HepG2 (cell line): ENCODE results near the gene CA10. TPM values are rescaled to one million over a fixed set of nuclear protein-coding genes. Genes with fewer than 3 reads are reported as not detected.

Source experiments
- ADNP ChIP-seq: sonication (generic); formaldehyde crosslinking; IDR thresholded peaks from 2 replicates; pipeline ENCODE4 v1.4.0; 2020; ENCODE audit warnings: missing genetic modification reagents
- GTF2F1 ChIP-seq: fragments of 150-350 bp; IDR thresholded peaks from 2 replicates; pipeline ENCODE4 v1.6.1; 2014; ENCODE audit warnings: low read length
- HOXA7 ChIP-seq: sonication (generic); formaldehyde crosslinking; IDR thresholded peaks from 2 replicates; pipeline ENCODE4 v1.8.1; 2022; ENCODE audit warnings: mild to moderate bottlenecking, missing genetic modification reagents, moderate library complexity
- KLF12 ChIP-seq: sonication (generic); formaldehyde crosslinking; IDR thresholded peaks from 2 replicates; pipeline ENCODE4 v1.4.0; 2020; ENCODE audit warnings: missing genetic modification reagents, borderline replicate concordance
- NAIF1 ChIP-seq: sonication (generic); formaldehyde crosslinking; IDR thresholded peaks from 2 replicates; pipeline ENCODE4 v1.5.0; 2020; ENCODE audit warnings: mild to moderate bottlenecking, missing genetic modification reagents, borderline replicate concordance
- NFE2L1 ChIP-seq: sonication (generic); formaldehyde crosslinking; IDR thresholded peaks from 2 replicates; pipeline ENCODE4 v1.4.0; 2020; ENCODE audit warnings: missing genetic modification reagents, mild to moderate bottlenecking, borderline replicate concordance
- SMC3 ChIP-seq: IDR thresholded peaks from 2 replicates; pipeline ENCODE4 v1.6.1; 2011; ENCODE audit warnings: low read length, improper control_type of control experiment
- STAG1 ChIP-seq: sonication (generic); formaldehyde crosslinking; IDR thresholded peaks from 2 replicates; pipeline ENCODE4 v1.4.0; 2020; ENCODE audit warnings: missing genetic modification reagents
- TBX2 ChIP-seq: sonication (generic); formaldehyde crosslinking; IDR thresholded peaks from 2 replicates; pipeline ENCODE4 v1.5.0; 2020; ENCODE audit warnings: missing genetic modification reagents, mild to moderate bottlenecking, borderline replicate concordance
- WIZ ChIP-seq: sonication (generic); formaldehyde crosslinking; IDR thresholded peaks from 2 replicates; pipeline ENCODE4 v1.5.1; 2020; ENCODE audit warnings: mild to moderate bottlenecking, missing genetic modification reagents
- ZBTB21 ChIP-seq: sonication (generic); formaldehyde crosslinking; IDR thresholded peaks from 2 replicates; pipeline ENCODE4 v1.4.0; 2020; ENCODE audit warnings: missing genetic modification reagents
- ZFP36L2 ChIP-seq: sonication (generic); formaldehyde crosslinking; IDR thresholded peaks from 2 replicates; pipeline ENCODE4 v1.4.0; 2020; ENCODE audit warnings: missing genetic modification reagents
- ZKSCAN8 ChIP-seq: IDR thresholded peaks from 2 replicates; pipeline ENCODE4 v1.6.1; 2016; ENCODE audit warnings: borderline replicate concordance, missing genetic modification reagents, missing compliant biosample characterization
- ZNF256 ChIP-seq: sonication (generic); formaldehyde crosslinking; conservative IDR thresholded peaks from 2 replicates; pipeline ENCODE4 v1.4.0; 2020; ENCODE audit warnings: missing genetic modification reagents
- ZNF34 ChIP-seq: sonication (generic); formaldehyde crosslinking; IDR thresholded peaks from 2 replicates; pipeline ENCODE4 v1.4.0; 2020; ENCODE audit warnings: mild to moderate bottlenecking, missing genetic modification reagents, borderline replicate concordance
- ZNF572 ChIP-seq: sonication (generic); formaldehyde crosslinking; IDR thresholded peaks from 2 replicates; pipeline ENCODE4 v1.5.1; 2020; ENCODE audit warnings: mild to moderate bottlenecking, missing genetic modification reagents
- ZNF7 ChIP-seq: IDR thresholded peaks from 2 replicates; pipeline ENCODE4 v1.6.1; 2016; ENCODE audit warnings: missing biosample characterization, missing genetic modification reagents
- ZNF720 ChIP-seq: sonication (generic); formaldehyde crosslinking; IDR thresholded peaks from 2 replicates; pipeline ENCODE4 v1.4.0; 2020; ENCODE audit warnings: missing genetic modification reagents
- polyA plus RNA-seq, 8 experiments: library from polyadenylated mRNA; depleted of rRNA in 3 of 8; stranded (reverse) in 7 of 8; unstranded in 1 of 8; fragments of >200 nt; fragmentation: Illumina TruSeq in 4 of 8; extraction: Trizol in 4 of 8; gene quantifications; 2 replicates each; pipeline versions ENCODE4 v1.2.1 to v1.2.3, GENCODE V29; 2011 to 2016; ENCODE audit warnings: low read depth in 4 of 8, missing spikeins in 1 of 8, mixed read lengths in 1 of 8; ENCODE audit not compliant: insufficient read depth in 1 of 8
- total RNA-seq, 5 experiments: library from RNA; depleted of rRNA; stranded (reverse); fragments of >200 nt; fragmentation: Illumina TruSeq; extraction: Trizol; gene quantifications; 2 replicates each; pipeline ENCODE4 v1.2.3, GENCODE V29; 2016; ENCODE audit warnings: low read depth in 1 of 5
- TF ChIP-seq, protein P1 (sequence below): IDR thresholded peaks from 2 replicates; pipeline ENCODE4 v1.6.1; 2012; ENCODE audit warnings: inconsistent platforms
- TF ChIP-seq, protein P2 (sequence below): sonication (generic); formaldehyde crosslinking; IDR thresholded peaks from 2 replicates; pipeline ENCODE4 v1.8.0; 2022; ENCODE audit warnings: mild to moderate bottlenecking, missing genetic modification reagents
- TF ChIP-seq, protein P3 (sequence below): sonication (generic); formaldehyde crosslinking; IDR thresholded peaks from 2 replicates; pipeline ENCODE4 v1.5.1; 2020; ENCODE audit warnings: missing genetic modification reagents, mild to moderate bottlenecking, borderline replicate concordance
- TF ChIP-seq, protein P4 (sequence below): sonication (generic); formaldehyde crosslinking; IDR thresholded peaks from 2 replicates; pipeline ENCODE4 v1.8.1; 2023; ENCODE audit warnings: mild to moderate bottlenecking, inconsistent platforms, moderate library complexity, missing genetic modification reagents, borderline replicate concordance
- TF ChIP-seq, protein P5 (sequence below): sonication (generic); formaldehyde crosslinking; IDR thresholded peaks from 2 replicates; pipeline ENCODE4 v1.8.0; 2022; ENCODE audit warnings: low read depth, missing genetic modification reagents
- TF ChIP-seq, protein P6 (sequence below): fragments of 450-650 bp; IDR thresholded peaks from 2 replicates; pipeline ENCODE4 v1.6.1; 2016

Gene CA10
- total and polyA plus RNA-seq, 2 of the 13 experiments (the other 11 are each of a cell fraction or from before 2014, with no cell fraction given): not detected

DNA sequence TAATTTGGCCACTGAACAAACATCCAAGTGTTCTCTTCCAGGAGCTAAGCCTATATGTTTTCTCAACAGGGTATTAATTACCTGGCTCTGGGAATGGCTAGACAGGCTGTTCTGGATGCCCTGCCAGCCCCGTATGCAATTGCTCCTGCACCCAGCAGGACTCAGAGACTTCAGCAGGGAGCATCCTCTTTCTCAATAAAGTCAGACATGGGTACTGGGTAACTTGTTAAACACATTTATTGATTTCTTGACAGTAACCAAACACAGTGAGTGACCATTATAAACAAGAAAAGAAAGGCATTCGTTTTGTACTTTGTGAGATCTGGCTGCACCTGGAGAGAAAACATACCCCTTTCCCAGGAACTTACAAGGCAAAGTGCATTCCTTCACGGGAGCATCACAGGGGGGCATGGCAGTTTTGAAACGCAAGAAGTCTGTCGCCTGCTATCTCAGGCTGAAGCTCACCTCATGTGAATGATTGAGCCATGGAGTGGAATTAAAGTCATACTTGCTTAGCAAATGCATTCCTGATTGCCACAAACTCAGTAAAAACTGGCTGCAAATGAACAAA, 528.3 kb downstream of the CA10 start (continued):
- no peak for TF ChIP-seq NAIF1 (CRISPR knock-in tag)
- TF ChIP-seq, protein P1, sequence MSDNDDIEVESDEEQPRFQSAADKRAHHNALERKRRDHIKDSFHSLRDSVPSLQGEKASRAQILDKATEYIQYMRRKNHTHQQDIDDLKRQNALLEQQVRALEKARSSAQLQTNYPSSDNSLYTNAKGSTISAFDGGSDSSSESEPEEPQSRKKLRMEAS: no peak
- TF ChIP-seq ZNF256 (CRISPR knock-in tag): no peak
- no peak for TF ChIP-seq ZNF34
- TF ChIP-seq STAG1 (CRISPR knock-in tag): no peak
- 0 out of 2 replicates have a peak, but pooled peaks have one; percentile 17 for TF ChIP-seq TBX2
- TF ChIP-seq WIZ (CRISPR knock-in tag): no peak
- no peak for TF ChIP-seq SMC3
- no peak for TF ChIP-seq GTF2F1
- no peak for TF ChIP-seq KLF12 (CRISPR knock-in tag)
- TF ChIP-seq ADNP (CRISPR knock-in tag): no peak
- TF ChIP-seq ZNF7 (CRISPR knock-in tag): no peak
- TF ChIP-seq, protein P2, sequence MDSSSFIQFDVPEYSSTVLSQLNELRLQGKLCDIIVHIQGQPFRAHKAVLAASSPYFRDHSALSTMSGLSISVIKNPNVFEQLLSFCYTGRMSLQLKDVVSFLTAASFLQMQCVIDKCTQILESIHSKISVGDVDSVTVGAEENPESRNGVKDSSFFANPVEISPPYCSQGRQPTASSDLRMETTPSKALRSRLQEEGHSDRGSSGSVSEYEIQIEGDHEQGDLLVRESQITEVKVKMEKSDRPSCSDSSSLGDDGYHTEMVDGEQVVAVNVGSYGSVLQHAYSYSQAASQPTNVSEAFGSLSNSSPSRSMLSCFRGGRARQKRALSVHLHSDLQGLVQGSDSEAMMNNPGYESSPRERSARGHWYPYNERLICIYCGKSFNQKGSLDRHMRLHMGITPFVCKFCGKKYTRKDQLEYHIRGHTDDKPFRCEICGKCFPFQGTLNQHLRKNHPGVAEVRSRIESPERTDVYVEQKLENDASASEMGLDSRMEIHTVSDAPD (CRISPR knock-in tag): no peak
- no peak for TF ChIP-seq ZKSCAN8 (CRISPR knock-in tag)
- TF ChIP-seq NFE2L1: no peak
- TF ChIP-seq, protein P3, sequence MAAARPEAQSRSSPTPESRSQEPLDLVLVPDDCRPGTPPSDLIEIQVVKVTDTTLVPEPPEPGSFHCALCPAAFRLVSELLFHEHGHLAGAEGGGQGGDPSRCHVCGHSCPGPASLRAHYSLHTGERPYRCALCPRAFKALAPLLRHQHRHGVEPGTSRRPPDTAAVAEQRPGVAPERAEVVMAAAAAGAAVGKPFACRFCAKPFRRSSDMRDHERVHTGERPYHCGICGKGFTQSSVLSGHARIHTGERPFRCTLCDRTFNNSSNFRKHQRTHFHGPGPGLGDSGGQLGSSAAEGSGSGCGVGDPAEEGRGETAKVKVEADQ: 0 out of 2 replicates have a peak, but pooled peaks have one; percentile 34
- no peak for TF ChIP-seq ZNF572
- TF ChIP-seq, protein P4, sequence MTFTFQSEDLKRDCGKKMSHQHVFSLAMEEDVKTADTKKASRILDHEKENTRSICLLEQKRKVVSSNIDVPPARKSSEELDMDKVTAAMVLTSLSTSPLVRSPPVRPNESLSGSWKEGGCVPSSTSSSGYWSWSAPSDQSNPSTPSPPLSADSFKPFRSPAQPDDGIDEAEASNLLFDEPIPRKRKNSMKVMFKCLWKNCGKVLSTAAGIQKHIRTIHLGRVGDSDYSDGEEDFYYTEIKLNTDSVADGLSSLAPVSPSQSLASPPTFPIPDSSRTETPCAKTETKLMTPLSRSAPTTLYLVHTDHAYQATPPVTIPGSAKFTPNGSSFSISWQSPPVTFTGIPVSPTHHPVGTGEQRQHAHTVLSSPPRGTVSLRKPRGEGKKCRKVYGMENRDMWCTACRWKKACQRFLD (CRISPR knock-in tag): no peak
- no peak for TF ChIP-seq ZNF720
- TF ChIP-seq, protein P5, sequence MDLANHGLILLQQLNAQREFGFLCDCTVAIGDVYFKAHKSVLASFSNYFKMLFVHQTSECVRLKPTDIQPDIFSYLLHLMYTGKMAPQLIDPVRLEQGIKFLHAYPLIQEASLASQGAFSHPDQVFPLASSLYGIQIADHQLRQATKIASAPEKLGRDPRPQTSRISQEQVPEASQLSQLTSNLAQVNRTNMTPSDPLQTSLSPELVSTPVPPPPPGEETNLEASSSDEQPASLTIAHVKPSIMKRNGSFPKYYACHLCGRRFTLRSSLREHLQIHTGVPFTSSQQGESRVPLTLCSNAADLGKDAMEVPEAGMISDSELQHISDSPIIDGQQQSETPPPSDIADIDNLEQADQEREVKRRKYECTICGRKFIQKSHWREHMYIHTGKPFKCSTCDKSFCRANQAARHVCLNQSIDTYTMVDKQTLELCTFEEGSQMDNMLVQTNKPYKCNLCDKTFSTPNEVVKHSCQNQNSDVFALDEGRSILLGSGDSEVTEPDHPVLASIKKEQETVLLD (CRISPR knock-in tag): no peak
- no peak for TF ChIP-seq ZBTB21 (CRISPR knock-in tag)
- no peak for TF ChIP-seq HOXA7 (CRISPR knock-in tag)
- TF ChIP-seq, protein P6, sequence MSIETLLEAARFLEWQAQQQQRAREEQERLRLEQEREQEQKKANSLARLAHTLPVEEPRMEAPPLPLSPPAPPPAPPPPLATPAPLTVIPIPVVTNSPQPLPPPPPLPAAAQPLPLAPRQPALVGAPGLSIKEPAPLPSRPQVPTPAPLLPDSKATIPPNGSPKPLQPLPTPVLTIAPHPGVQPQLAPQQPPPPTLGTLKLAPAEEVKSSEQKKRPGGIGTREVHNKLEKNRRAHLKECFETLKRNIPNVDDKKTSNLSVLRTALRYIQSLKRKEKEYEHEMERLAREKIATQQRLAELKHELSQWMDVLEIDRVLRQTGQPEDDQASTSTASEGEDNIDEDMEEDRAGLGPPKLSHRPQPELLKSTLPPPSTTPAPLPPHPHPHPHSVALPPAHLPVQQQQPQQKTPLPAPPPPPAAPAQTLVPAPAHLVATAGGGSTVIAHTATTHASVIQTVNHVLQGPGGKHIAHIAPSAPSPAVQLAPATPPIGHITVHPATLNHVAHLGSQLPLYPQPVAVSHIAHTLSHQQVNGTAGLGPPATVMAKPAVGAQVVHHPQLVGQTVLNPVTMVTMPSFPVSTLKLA: no peak
- no peak for TF ChIP-seq ZFP36L2
